IMR-90 (cell line): ENCODE data around the gene IL23R. TPM values are rescaled to one million over a fixed set of nuclear protein-coding genes. Genes with fewer than 3 reads are reported as not detected.

ENCODE experiments used
- ATAC-seq: fragments of 200-7000 bp; cut with Tn5 transposase; 2 replicates; pipeline ENCODE4 v1.9.1; 2020; ENCODE audit warnings: low read depth, mild to moderate bottlenecking, moderate library complexity
- Bru-seq: library from RNA; stranded (reverse); fragments of 400-500 nt; gene quantifications from one replicate; lab custom pipeline; 2021; lab: Mats Ljungman, UMichigan
- BruChase-seq, 2 experiments: library from RNA; stranded (reverse); fragments of 400-500 nt; gene quantifications; one replicate each; lab custom pipeline; 2021; lab: Mats Ljungman, UMichigan
- BruUV-seq: library from RNA; stranded (reverse); fragments of 400-500 nt; replicated peaks from 2 replicates; lab custom pipeline; 2021; lab: Mats Ljungman, UMichigan
- CTCF ChIA-PET: fragments of 300-600 bp; formaldehyde crosslinking; extraction: SDS; loops from one replicate; lab custom pipeline; 2021; ENCODE audit warnings: antibody characterized with exemption; lab: Yijun Ruan, JAX
- POLR2A ChIA-PET: fragments of 300-600 bp; sonication (Branson Sonifier 250); formaldehyde crosslinking; loops from one replicate; lab custom pipeline; 2022; ENCODE audit warnings: antibody characterized with exemption; ENCODE audit not compliant: unreplicated experiment; lab: Charles Lee
- DNase-seq: peaks from one replicate; pipeline ENCODE4 v3.0.0; 2013
- H2AFZ ChIP-seq: replicated peaks from 2 replicates; pipeline ENCODE3; 2013; ENCODE audit warnings: low read length, mild to moderate bottlenecking; ENCODE audit not compliant: poor library complexity
- H2AK5ac ChIP-seq: 2 replicates; pipeline ENCODE4 v1.6.1; 2013; ENCODE audit warnings: low read depth, low read length, inconsistent platforms
- H2AK9ac ChIP-seq: replicated peaks from 2 replicates; pipeline ENCODE3; 2013; ENCODE audit warnings: mild to moderate bottlenecking, low read depth, low read length, moderate library complexity; ENCODE audit not compliant: poor library complexity
- H2BK120ac ChIP-seq: 2 replicates; pipeline ENCODE4 v1.6.1; 2013; ENCODE audit warnings: low read depth, low read length, inconsistent platforms
- H2BK15ac ChIP-seq: 3 replicates; pipeline ENCODE4 v1.6.1; 2013; ENCODE audit warnings: low read depth, low read length, inconsistent platforms
- H2BK20ac ChIP-seq: 2 replicates; pipeline ENCODE4 v1.6.1; 2013; ENCODE audit warnings: low read depth, mild to moderate bottlenecking, inconsistent platforms, low read length, moderate library complexity
- H2BK5ac ChIP-seq: 2 replicates; pipeline ENCODE4 v1.6.1; 2013; ENCODE audit warnings: mild to moderate bottlenecking, low read depth, low read length, inconsistent platforms; ENCODE audit not compliant: poor library complexity, severe bottlenecking
- H3K14ac ChIP-seq: replicated peaks from 2 replicates; pipeline ENCODE4 v1.6.1; 2013; ENCODE audit warnings: low read depth, low read length, inconsistent platforms
- H3K18ac ChIP-seq: 2 replicates; pipeline ENCODE4 v1.6.1; 2013; ENCODE audit warnings: low read depth, low read length, control low read depth
- H3K23ac ChIP-seq: 2 replicates; pipeline ENCODE4 v1.6.1; 2013; ENCODE audit warnings: low read depth, low read length, inconsistent platforms
- H3K27ac ChIP-seq: 2 replicates; pipeline ENCODE4 v1.5.1; 2013; ENCODE audit warnings: mild to moderate bottlenecking, control low read depth, low read length; ENCODE audit not compliant: insufficient read depth
- H3K27me3 ChIP-seq: 2 replicates; pipeline ENCODE4 v1.6.1; 2013; ENCODE audit warnings: low read length; ENCODE audit not compliant: control insufficient read depth, insufficient read depth
- H3K36me3 ChIP-seq: 2 replicates; pipeline ENCODE4 v1.6.1; 2013; ENCODE audit warnings: low read length, mixed read lengths; ENCODE audit not compliant: control insufficient read depth, insufficient read depth
- H3K4ac ChIP-seq: 2 replicates; pipeline ENCODE4 v1.6.1; 2013; ENCODE audit warnings: low read depth, low read length, inconsistent platforms
- H3K4me1 ChIP-seq: 2 replicates; pipeline ENCODE4 v1.6.1; 2013; ENCODE audit warnings: low read length, mixed read lengths; ENCODE audit not compliant: control insufficient read depth, insufficient read depth
- H3K4me2 ChIP-seq: 2 replicates; pipeline ENCODE4 v1.6.1; 2013; ENCODE audit warnings: low read depth, mild to moderate bottlenecking, control low read depth, low read length, moderate library complexity
- H3K4me3 ChIP-seq: 2 replicates; pipeline ENCODE4 v1.5.1; 2013; ENCODE audit warnings: low read depth, mild to moderate bottlenecking, control low read depth, low read length, moderate library complexity; ENCODE audit not compliant: insufficient read depth
- H3K56ac ChIP-seq: 2 replicates; pipeline ENCODE4 v1.6.1; 2013; ENCODE audit warnings: low read length, inconsistent platforms; ENCODE audit not compliant: insufficient read depth; ENCODE audit errors: extremely low read depth
- H3K79me1 ChIP-seq, 2 experiments: 2 replicates each; pipeline ENCODE4 v1.6.1; 2013; ENCODE audit warnings: low read length in 2 of 2, inconsistent platforms in 1 of 2, low read depth in 1 of 2
- H3K9ac ChIP-seq: 2 replicates; pipeline ENCODE4 v1.6.1; 2013; ENCODE audit warnings: low read depth, low read length, control low read depth
- H3K9me1 ChIP-seq: 2 replicates; pipeline ENCODE4 v1.6.1; 2013; ENCODE audit warnings: low read length, inconsistent platforms; ENCODE audit not compliant: insufficient read depth
- H3K9me3 ChIP-seq: 2 replicates; pipeline ENCODE4 v1.6.1; 2013; ENCODE audit warnings: low read length; ENCODE audit not compliant: control insufficient read depth, insufficient read depth
- H4K20me1 ChIP-seq: 2 replicates; pipeline ENCODE4 v1.6.1; 2013; ENCODE audit warnings: low read length, inconsistent platforms; ENCODE audit not compliant: insufficient read depth
- H4K5ac ChIP-seq: 2 replicates; pipeline ENCODE4 v1.6.1; 2013; ENCODE audit warnings: mild to moderate bottlenecking, low read depth, low read length, control low read depth
- H4K8ac ChIP-seq, 2 experiments: 2 replicates each; pipeline ENCODE4 v1.6.1; 2013; ENCODE audit warnings: low read depth in 2 of 2, low read length in 2 of 2, control low read depth in 1 of 2, inconsistent platforms in 1 of 2
- H4K91ac ChIP-seq: 2 replicates; pipeline ENCODE4 v1.6.1; 2013; ENCODE audit warnings: low read depth, low read length, inconsistent platforms; ENCODE audit not compliant: insufficient read depth
- BHLHE40 ChIP-seq: fragments of 150-350 bp; IDR thresholded peaks from 2 replicates; pipeline ENCODE4 v1.6.1; 2016; ENCODE audit warnings: mild to moderate bottlenecking, low read depth, low read length
- CEBPB ChIP-seq: IDR thresholded peaks from 2 replicates; pipeline ENCODE4 v1.6.1; 2012; ENCODE audit warnings: low read depth, low read length, improper control_type of control experiment
- POLR2A ChIP-seq: IDR thresholded peaks from 2 replicates; pipeline ENCODE4 v1.6.1; 2012; ENCODE audit warnings: mild to moderate bottlenecking, low read depth, low read length
- WGBS, 2 experiments: methylation state at CpG; one replicate each; pipeline versions ENCODE4 v1.1.5 to v1.1.7; 2013; ENCODE audit warnings: missing lambda C conversion rate in 2 of 2; ENCODE audit not compliant: insufficient read length in 1 of 2; ENCODE audit errors: extremely low coverage in 2 of 2; 5-methylcytosine and 5-hydroxymethylcytosine counted together
- dilution Hi-C: fragments of 300-500 bp; cut with HindIII; formaldehyde crosslinking; loops from one replicate; pipeline ENCODE4 v1.14.3; 2018; ENCODE audit warnings: low sequenced_read_pairs; ENCODE audit not compliant: unreplicated experiment
- in situ Hi-C: fragments of 300-500 bp; cut with MboI; formaldehyde crosslinking; loops from 3 replicates; pipeline ENCODE4 v1.14.3; 2019; ENCODE audit warnings: low sequenced_read_pairs, inconsistent platforms, mixed read lengths
- intact Hi-C: fragments of 100-400 bp; cut with micrococcal nuclease; formaldehyde crosslinking; loops from 2 replicates; pipeline ENCODE4 v1.10.0; 2022
- long read RNA-seq: library from polyadenylated mRNA; unstranded; transcript quantifications from one replicate; pipeline ENCODE4 v2.0.0, GENCODE V29; 2021; ENCODE audit not compliant: unreplicated experiment
- polyA plus RNA-seq, 3 experiments: library from polyadenylated mRNA; depleted of rRNA; stranded (reverse); fragments of >200 nt; gene quantifications; 2 replicates each; pipeline ENCODE4 v1.2.3, GENCODE V29; 2012; ENCODE audit warnings: low replicate concordance in 1 of 3
- total RNA-seq: library from RNA; depleted of rRNA; stranded (reverse); fragments of >200 nt; gene quantifications from 2 replicates; pipeline ENCODE4 v1.2.3, GENCODE V29; 2012; rRNA removed

IL23R gene
- total RNA-seq (not detected in 2 replicates), polyA plus RNA-seq (2012; rRNA removed) (not detected in 2 replicates), Bru-seq, nascent RNA (percentile 5 among the genes with signal in this experiment), BruChase-seq, experiment 1, labeled RNA remaining after a 6-hour chase (percentile 8 among the genes with signal in this experiment), BruChase-seq, experiment 2, labeled RNA remaining after a 2-hour chase (percentile 3 among the genes with signal in this experiment)
- not detected in 2 replicates for polyA plus RNA-seq (2012; cell fraction: cytosol; rRNA removed)
- not detected in 2 replicates for polyA plus RNA-seq (2012; cell fraction: nucleus; rRNA removed; ENCODE audit: low replicate concordance)
- long read RNA-seq, result 0 reads

DNA sequence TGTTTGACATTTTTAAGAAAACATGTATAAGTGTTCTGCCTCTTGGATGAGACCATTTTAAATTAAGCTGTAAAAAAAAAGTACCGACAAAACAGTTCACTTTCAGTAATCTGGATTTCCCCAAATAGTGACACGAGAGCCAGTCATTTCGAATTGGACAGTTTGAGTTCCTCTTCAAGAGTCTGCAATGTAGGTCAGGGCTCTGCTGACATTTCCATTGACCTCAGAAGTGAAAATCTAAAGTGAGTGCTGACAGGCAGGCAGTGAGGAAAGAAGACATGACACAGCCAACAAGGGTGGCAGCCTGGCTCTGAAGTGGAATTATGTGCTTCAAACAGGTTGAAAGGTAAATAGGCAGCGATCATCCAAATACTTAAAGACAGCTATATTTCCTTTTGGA is at the start of gene IL23R:
Gene IL23R (plus strand): TSS at position 259 of the 400 bp plus-strand sequence. CDS start 1,667 bp downstream, outside the sequence.
- H3K4me2 ChIP-seq, result no peak within 1 kb of the TSS
- H3K36me3 ChIP-seq, result no peaks in the 10 kb centered on the region
- H4K5ac ChIP-seq, result no peak within 1 kb of the TSS
- TF ChIP-seq POLR2A (no peak), CEBPB (no peak), BHLHE40 (no peak)
- WGBS, 2 experiments, result no CpG with 5 or more reads among the region's 4 CpGs
- no peak within 1 kb of the TSS for H2BK20ac ChIP-seq
- no peaks in the 10 kb centered on the region for H3K9me1 ChIP-seq
- no peak within 1 kb of the TSS for H3K4ac ChIP-seq
- ChIA-PET POLR2A (no interaction called here), CTCF (interaction anchor here (0.6 to 2.2 kb wide), 2 partner anchors 17 to 40 kb away, joined by 4 to 6 read pairs; no protein-coding TSS in a partner anchor)
- H2AFZ ChIP-seq, result no peak within 1 kb of the TSS
- BruUV-seq, result no TSS peak
- in situ Hi-C loops (no loop called here), intact Hi-C loops (no loop called here), dilution Hi-C loops (no loop called here)
- DNase-seq, result no peak
- no peaks in the 10 kb centered on the region for H4K20me1 ChIP-seq
- no peak within 1 kb of the TSS for H2BK15ac ChIP-seq
- no peak within 1 kb of the TSS for H3K4me3 ChIP-seq
- H2BK120ac ChIP-seq, result no peak within 1 kb of the TSS
- H3K4me1 ChIP-seq, result no peaks in the 10 kb centered on the region
- H3K27me3 ChIP-seq, result peaks cover 8% of the 10 kb centered on the region
- H2AK5ac ChIP-seq, result no peak within 1 kb of the TSS
- H3K23ac ChIP-seq, result no peak within 1 kb of the TSS
- H4K8ac ChIP-seq, result no peak within 1 kb of the TSS
- H3K56ac ChIP-seq, result no peak within 1 kb of the TSS
- H4K91ac ChIP-seq, result no peak within 1 kb of the TSS
- no peak within 1 kb of the TSS for H2BK5ac ChIP-seq
- H3K14ac ChIP-seq, result no peak within 1 kb of the TSS
- no peak for ATAC-seq
- H3K18ac ChIP-seq, result no peak within 1 kb of the TSS
- no peak within 1 kb of the TSS for H2AK9ac ChIP-seq
- no peaks in the 10 kb centered on the region for H3K79me1 ChIP-seq
- no peak within 1 kb of the TSS for H3K9ac ChIP-seq
- no peaks in the 10 kb centered on the region for H3K9me3 ChIP-seq
- H3K27ac ChIP-seq, result no peak within 1 kb of the TSS
